Measurements from ENCODE around the gene C1QL1. TPM values are rescaled to one million over a fixed set of nuclear protein-coding genes. Genes with fewer than 3 reads are reported as not detected.

The C1QL1 gene
- total and polyA plus RNA-seq, 2 of the 13 experiments (the other 11 are each of a cell fraction or from before 2014, with no cell fraction given): 0.11 TPM

DNA sequence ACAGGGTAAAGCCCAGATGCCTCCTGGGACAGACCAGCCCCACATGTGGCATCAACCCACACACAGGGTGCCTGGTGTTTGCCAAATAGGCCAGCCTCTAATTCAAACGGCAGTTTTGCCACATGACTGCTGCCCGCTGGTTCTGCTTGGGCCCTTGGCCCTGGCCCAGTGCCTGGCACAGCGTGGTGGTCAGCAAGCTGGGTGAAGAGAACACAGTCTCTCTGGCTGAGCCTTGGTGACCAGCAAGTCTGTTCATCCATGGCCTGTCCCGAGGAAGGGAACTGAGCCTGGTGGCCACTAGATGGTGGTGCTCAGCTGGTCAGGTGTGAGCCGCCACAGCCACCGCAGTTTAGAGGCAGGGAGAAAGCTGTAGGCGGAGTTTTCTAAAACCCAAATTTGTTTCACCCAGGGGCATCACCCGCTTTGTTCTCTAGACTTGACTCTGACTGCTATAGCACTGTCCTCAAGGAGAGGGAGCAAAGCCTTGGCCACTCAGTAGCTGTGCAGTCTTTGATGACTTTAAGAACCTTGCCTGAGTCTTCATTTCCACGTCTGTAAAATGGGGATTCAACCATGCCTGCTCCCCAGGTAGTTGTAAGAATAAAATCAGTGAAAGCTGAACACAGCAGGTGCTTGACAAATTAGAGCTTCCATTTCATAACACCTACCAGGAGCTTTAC, 48.1 kb downstream of the C1QL1 start (continued):
- TF ChIP-seq, protein P1, sequence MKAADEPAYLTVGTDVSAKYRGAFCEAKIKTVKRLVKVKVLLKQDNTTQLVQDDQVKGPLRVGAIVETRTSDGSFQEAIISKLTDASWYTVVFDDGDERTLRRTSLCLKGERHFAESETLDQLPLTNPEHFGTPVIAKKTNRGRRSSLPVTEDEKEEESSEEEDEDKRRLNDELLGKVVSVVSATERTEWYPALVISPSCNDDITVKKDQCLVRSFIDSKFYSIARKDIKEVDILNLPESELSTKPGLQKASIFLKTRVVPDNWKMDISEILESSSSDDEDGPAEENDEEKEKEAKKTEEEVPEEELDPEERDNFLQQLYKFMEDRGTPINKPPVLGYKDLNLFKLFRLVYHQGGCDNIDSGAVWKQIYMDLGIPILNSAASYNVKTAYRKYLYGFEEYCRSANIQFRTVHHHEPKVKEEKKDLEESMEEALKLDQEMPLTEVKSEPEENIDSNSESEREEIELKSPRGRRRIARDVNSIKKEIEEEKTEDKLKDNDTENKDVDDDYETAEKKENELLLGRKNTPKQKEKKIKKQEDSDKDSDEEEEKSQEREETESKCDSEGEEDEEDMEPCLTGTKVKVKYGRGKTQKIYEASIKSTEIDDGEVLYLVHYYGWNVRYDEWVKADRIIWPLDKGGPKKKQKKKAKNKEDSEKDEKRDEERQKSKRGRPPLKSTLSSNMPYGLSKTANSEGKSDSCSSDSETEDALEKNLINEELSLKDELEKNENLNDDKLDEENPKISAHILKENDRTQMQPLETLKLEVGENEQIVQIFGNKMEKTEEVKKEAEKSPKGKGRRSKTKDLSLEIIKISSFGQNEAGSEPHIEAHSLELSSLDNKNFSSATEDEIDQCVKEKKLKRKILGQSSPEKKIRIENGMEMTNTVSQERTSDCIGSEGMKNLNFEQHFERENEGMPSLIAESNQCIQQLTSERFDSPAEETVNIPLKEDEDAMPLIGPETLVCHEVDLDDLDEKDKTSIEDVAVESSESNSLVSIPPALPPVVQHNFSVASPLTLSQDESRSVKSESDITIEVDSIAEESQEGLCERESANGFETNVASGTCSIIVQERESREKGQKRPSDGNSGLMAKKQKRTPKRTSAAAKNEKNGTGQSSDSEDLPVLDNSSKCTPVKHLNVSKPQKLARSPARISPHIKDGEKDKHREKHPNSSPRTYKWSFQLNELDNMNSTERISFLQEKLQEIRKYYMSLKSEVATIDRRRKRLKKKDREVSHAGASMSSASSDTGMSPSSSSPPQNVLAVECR (CRISPR knock-in tag; IDR thresholded peaks at IDR 0.05; ENCODE audit: borderline replicate concordance): no peak; the same call in 1 of the 2 replicates

DNA sequence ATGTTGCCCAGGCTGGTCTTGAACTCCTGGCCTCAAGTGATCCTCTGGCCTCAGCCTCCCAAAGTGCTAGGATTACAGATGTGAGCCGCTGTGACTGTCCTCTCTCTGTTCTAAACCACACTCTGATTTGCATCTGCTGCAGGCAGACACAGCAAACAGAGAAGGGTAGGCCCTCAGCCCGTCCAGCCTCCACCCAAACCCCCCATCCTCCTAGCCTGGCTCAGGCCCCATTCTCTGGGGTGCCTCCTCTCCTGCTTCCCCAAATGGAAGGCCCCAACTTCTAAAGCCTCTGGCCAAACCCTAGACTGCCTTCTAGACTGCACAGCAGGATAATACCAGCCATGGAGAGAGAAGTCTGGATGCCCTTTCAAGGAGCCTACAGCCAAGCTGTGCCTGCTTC, 48.7 kb downstream of the C1QL1 start:
- H3K9ac ChIP-seq (ENCODE audit: insufficient read depth, low read depth, low read length): no peak overlapping the region
- FAIRE-seq (no peak), DNase-seq (ENCODE audit: low spot score) (no peak), ATAC-seq (no peak)
- ChIA-PET POLR2A (interaction anchor here (0.7 to 2.2 kb wide), 4 partner anchors 72 to 142 kb away, joined by 3 to 11 read pairs (median 4); partner anchors contain the start of gene NMT1), CTCF (ENCODE audit: low intra/inter-chr PET ratio, low total read pairs) (interaction anchor here (1.1 to 2.8 kb wide), 4 partner anchors 98 to 216 kb away, joined by 3 to 24 read pairs (median 12); partner anchors contain the start of gene ACBD4)
- WGBS (ENCODE audit: low lambda C conversion rate): 39% methylated on average over 2 of the region's 2 CpGs
- no peaks in the 10 kb centered on the region for H4K20me1 ChIP-seq (ENCODE audit: insufficient read depth, low read length)
- H3K36me3 ChIP-seq (replicated peaks in 1 of 2; ENCODE audit: control insufficient read depth in 1 of 2, insufficient read depth in 2 of 2, low read length in 2 of 2): no peaks in the 10 kb centered on the region
- intact Hi-C loops (cut with micrococcal nuclease; ENCODE audit: unreplicated experiment) (no loop called here), in situ Hi-C loops (cut with HindIII; ENCODE audit: extremely low pct_ligation_motif_present, low pct_unique_long_range_greater_than_20kb) (no loop called here)
- no peak overlapping the region for H3K4me2 ChIP-seq (ENCODE audit: low read depth, low read length)
- no peaks in the 10 kb centered on the region for H3K79me2 ChIP-seq (ENCODE audit: insufficient read depth, low read length)
- peaks cover 34% of the 10 kb centered on the region for H3K4me1 ChIP-seq (ENCODE audit: insufficient read depth, low read length)
- no peak overlapping the region for H2AFZ ChIP-seq (ENCODE audit: low read length)
- no peak overlapping the region for H3K4me3 ChIP-seq (replicated peaks in 1 of 3; ENCODE audit: insufficient read depth in 1 of 3, low read depth in 2 of 3, low read length in 3 of 3)
- H3K27ac ChIP-seq (ENCODE audit: extremely low read length, insufficient read depth, low read length): no peak overlapping the region
- H3K27me3 ChIP-seq (ENCODE audit: control insufficient read depth in 1 of 2, insufficient read depth in 2 of 2, low read length in 2 of 2): peaks cover 9 to 30% of the 10 kb centered on the region in 2 experiments; a peak in 4 of 5 replicates
- no TSS peak for BruUV-seq (replicated peaks)
- H3K9me3 ChIP-seq (ENCODE audit: low read length): no peaks in the 10 kb centered on the region
- TF ChIP-seq, protein P2, sequence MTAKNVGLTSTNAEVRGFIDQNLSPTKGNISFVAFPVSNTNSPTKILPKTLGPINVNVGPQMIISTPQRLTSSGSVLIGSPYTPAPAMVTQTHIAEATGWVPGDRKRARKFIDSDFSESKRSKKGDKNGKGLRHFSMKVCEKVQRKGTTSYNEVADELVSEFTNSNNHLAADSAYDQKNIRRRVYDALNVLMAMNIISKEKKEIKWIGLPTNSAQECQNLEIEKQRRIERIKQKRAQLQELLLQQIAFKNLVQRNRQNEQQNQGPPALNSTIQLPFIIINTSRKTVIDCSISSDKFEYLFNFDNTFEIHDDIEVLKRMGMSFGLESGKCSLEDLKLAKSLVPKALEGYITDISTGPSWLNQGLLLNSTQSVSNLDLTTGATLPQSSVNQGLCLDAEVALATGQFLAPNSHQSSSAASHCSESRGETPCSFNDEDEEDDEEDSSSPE (CRISPR knock-in tag; IDR thresholded peaks at IDR 0.05): no peak
- TF ChIP-seq ETV6 (CRISPR knock-in tag; conservative IDR thresholded peaks at IDR 0.05) (no peak), U2AF2 (IDR thresholded peaks at IDR 0.05; ENCODE audit: low read depth, low read length) (no peak), NBN (conservative IDR thresholded peaks at IDR 0.05) (no peak), ZNF775 (CRISPR knock-in tag; IDR thresholded peaks at IDR 0.05; ENCODE audit: borderline replicate concordance) (no peak), ZNF644 (CRISPR knock-in tag; IDR thresholded peaks at IDR 0.05; ENCODE audit: low read depth) (no peak), SNAPC2 (CRISPR knock-in tag; IDR thresholded peaks at IDR 0.05) (no peak), GTF2F1 (IDR thresholded peaks at IDR 0.05; ENCODE audit: low read length) (no peak), ZNF792 (CRISPR knock-in tag; IDR thresholded peaks at IDR 0.05) (no peak), ZNF75D (CRISPR knock-in tag; IDR thresholded peaks at IDR 0.05; ENCODE audit: borderline replicate concordance) (no peak), ZNF850 (CRISPR knock-in tag; conservative IDR thresholded peaks at IDR 0.05) (no peak), ZMAT3 (CRISPR knock-in tag; conservative IDR thresholded peaks at IDR 0.05) (no peak), ZNF546 (CRISPR knock-in tag; conservative IDR thresholded peaks at IDR 0.05) (no peak), ZNF121 (CRISPR knock-in tag; IDR thresholded peaks at IDR 0.05) (no peak), ZC3H4 (CRISPR knock-in tag; IDR thresholded peaks at IDR 0.05; ENCODE audit: borderline replicate concordance) (no peak)
- TF ChIP-seq, protein P3, sequence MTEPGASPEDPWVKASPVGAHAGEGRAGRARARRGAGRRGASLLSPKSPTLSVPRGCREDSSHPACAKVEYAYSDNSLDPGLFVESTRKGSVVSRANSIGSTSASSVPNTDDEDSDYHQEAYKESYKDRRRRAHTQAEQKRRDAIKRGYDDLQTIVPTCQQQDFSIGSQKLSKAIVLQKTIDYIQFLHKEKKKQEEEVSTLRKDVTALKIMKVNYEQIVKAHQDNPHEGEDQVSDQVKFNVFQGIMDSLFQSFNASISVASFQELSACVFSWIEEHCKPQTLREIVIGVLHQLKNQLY (CRISPR knock-in tag; IDR thresholded peaks at IDR 0.05): no peak

Measured in HepG2 (cell line).